Stimulated activated CD8-positive, alpha-beta memory T cell treated with anti-CD3 and anti-CD28 coated beads, Interleukin-4, amount 100 ng/mL, for 1 hour (primary cell): ENCODE data around the gene DDX17.

Source experiments
- DNase-seq, 2 donors: peaks; one replicate each; pipeline ENCODE4 v3.0.0-alpha.2; 2020; ENCODE audit warnings: low read depth in 2 of 2, low spot score in 1 of 2

The DDX17 gene

GRCh38 chr22:38467438-38467903 lies 38.6 kb downstream of the DDX17 start:
- DNase-seq = no peak

GRCh38 chr22:38465673-38466490 lies 40.2 kb downstream of the DDX17 start:
- no peak for DNase-seq

- no peak for DNase-seq
Observed at GRCh38 chr22:38464992-38465672, 41.0 kb downstream of the DDX17 start.

GRCh38 chr22:38462960-38463784 lies 42.9 kb downstream of the DDX17 start:
- no peak for DNase-seq

GRCh38 chr22:38461414-38462081 lies 44.6 kb downstream of the DDX17 start:
- DNase-seq = peak in 1 of 2 donors; percentile 9

GRCh38 chr22:38461057-38461413 lies 45.1 kb downstream of the DDX17 start:
- no peak for DNase-seq

- DNase-seq = no peak
Observed at GRCh38 chr22:38460426-38460840, 45.7 kb downstream of the DDX17 start.

- no peak for DNase-seq
Observed at GRCh38 chr22:38456841-38457699, 49.0 kb downstream of the DDX17 start.

GRCh38 chr22:38456272-38456835 lies 49.8 kb downstream of the DDX17 start:
- no peak for DNase-seq

GRCh38 chr22:38455530-38456271 lies 50.4 kb downstream of the DDX17 start:
- DNase-seq = no peak

- DNase-seq = no peak
Observed at GRCh38 chr22:38455076-38455529, 51.0 kb downstream of the DDX17 start, which contains the start of gene KCNJ4. Gene KCNJ4 (minus strand): TSS chr22:38455199. CDS start chr22:38428132, 27,067 bp downstream.

- DNase-seq = no peak
Observed at GRCh38 chr22:38454353-38455075, 51.6 kb downstream of the DDX17 start.

GRCh38 chr22:38453996-38454352 lies 52.1 kb downstream of the DDX17 start:
- DNase-seq = no peak

GRCh38 chr22:38453066-38453672 lies 52.9 kb downstream of the DDX17 start:
- no peak for DNase-seq

- DNase-seq = no peak
Observed at GRCh38 chr22:38452373-38453065, 53.6 kb downstream of the DDX17 start.

GRCh38 chr22:38451864-38452263 lies 54.2 kb downstream of the DDX17 start:
- no peak for DNase-seq

GRCh38 chr22:38451404-38451803 lies 54.7 kb downstream of the DDX17 start:
- no peak for DNase-seq
